GM12874 (cell line): ENCODE data around the gene DCC.

Experiments used
- CTCF ChIP-seq: IDR thresholded peaks from 2 replicates; pipeline ENCODE4 v1.5.1; 2011; ENCODE audit warnings: low read depth, mild to moderate bottlenecking, control low read depth, low read length, moderate library complexity; ENCODE audit not compliant: insufficient read depth

DCC gene

GRCh38 chr18:52536039-52536438 is 196.0 kb downstream of the DCC start:
- TF ChIP-seq CTCF: no peak

DNA sequence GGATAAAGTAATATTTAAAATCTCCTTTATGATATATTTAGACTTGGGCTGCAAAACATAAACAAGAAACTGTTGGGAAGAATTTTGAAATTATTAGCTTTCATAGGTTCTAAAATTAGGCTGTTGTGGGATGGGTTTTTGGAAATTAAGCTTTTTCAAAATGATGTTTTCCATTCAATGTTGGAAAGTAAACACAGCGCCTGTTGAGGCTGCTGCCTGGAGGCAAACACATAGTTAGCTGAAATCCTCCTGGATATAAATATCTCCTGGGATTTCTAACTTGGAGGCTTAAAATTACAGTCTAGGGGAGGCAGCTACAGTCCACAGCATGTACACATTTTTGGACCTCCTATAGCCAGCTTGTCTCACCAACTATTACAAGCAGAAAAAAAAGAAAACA is 197.3 kb downstream of the DCC start:
- no peak for TF ChIP-seq CTCF

DNA sequence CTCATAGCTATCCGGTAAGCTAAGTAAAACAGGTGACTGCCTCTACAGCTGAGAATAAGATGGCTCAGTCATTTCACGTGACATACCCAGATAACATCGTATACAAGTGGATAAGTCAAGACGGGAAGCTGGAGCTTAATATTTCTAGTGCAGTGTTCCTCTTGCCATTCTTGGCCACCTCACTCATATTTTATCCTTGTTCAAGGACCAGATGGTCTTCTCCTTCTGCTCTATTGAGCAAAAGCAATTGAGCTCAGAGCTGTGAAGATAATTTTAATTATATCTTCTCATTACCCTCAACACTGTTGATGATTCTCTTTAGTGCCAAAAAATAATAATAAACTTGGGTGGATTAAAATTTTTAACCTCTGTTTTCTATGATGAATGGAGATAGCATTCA is 201.1 kb downstream of the DCC start:
- TF ChIP-seq CTCF: no peak

- TF ChIP-seq CTCF: no peak
These were observed 204.1 kb downstream of the DCC start for GRCh38 chr18:52544086-52544485.

DNA sequence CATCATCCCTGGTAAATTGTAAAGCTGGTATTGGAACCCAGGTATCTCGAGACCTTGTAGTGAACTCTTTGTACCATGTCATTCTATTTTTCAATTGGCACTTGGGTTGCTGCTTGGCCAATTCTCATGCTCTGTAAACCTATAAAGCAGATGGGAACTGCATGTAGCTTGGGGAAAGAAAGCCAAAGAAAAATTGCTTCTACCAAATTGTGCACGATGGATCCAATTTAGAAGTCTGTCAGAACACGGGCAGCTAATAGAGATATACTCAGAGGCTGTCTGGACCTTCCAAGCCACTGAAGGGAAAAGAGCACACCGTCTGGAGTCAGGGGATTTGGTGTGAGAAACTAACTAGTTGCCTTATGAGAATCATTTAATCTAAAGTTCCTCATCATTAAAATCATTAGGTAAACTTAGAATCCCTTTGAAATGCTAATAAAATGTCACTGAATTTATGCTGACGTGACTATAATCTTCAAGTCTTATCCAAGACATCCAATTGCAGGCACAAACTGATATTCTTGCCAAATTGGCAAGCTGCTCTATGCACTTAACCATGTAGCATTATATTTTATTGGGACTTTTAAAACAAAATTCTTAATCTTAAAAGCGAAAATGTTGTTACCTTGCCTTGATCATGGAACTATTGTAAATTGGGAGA is 206.8 kb downstream of the DCC start:
- TF ChIP-seq CTCF: no peak

DNA sequence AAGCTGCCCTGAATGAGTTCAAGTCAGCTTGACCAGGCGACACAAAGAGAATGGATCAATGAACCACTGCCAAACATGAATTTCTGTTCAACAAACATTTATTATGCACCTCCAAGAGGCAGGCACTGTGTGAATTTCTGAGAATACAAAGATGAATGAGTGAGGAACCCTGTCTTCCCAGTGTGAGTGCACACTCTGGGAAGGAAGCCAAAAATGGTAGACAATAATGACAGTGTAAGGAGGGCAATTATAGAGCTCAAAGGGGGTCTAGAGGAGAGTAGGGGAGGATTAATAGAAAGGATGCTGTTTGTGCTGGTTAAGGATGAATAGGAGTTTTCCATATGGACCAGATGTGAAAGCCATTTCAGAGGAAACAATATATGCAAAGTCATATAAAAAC is 213.4 kb downstream of the DCC start:
- TF ChIP-seq CTCF: no peak

GRCh38 chr18:52554180-52554579 is 214.2 kb downstream of the DCC start:
- TF ChIP-seq CTCF: no peak
